GM23248 (cell line): Measurements from ENCODE around the gene MAGEL2. TPM values are rescaled to one million over a fixed set of nuclear protein-coding genes. Genes with fewer than 3 reads are reported as not detected.
"Not testable (repeated sequence)": the region's sequence is repeated elsewhere in the genome, so short reads cannot be mapped to it uniquely, and the experiment has no call there.

Source experiments
- DNase-seq: peaks from one replicate; pipeline ENCODE4 v3.0.0-alpha.2; 2015
- H2AFZ ChIP-seq: fragments of 200-600 bp; sonication (generic); 2 replicates; pipeline ENCODE4 v1.6.1; 2016; ENCODE audit warnings: antibody characterized with exemption
- H3F3A ChIP-seq: fragments of 200-600 bp; sonication (generic); 2 replicates; pipeline ENCODE4 v1.6.1; 2016; ENCODE audit warnings: mild to moderate bottlenecking, antibody characterized with exemption, mixed run types; ENCODE audit not compliant: insufficient read depth
- H3K27ac ChIP-seq: fragments of 200-600 bp; sonication (generic); 2 replicates; pipeline ENCODE4 v1.5.1; 2016; ENCODE audit warnings: mild to moderate bottlenecking
- H3K27me3 ChIP-seq: fragments of 200-600 bp; sonication (generic); replicated peaks from 2 replicates; pipeline ENCODE4 v1.6.1; 2016; ENCODE audit warnings: mild to moderate bottlenecking; ENCODE audit not compliant: insufficient read depth
- H3K36me3 ChIP-seq: fragments of 200-600 bp; sonication (generic); 2 replicates; pipeline ENCODE4 v1.6.1; 2016; ENCODE audit warnings: low read depth, mild to moderate bottlenecking
- H3K4me1 ChIP-seq: fragments of 200-600 bp; sonication (generic); 2 replicates; pipeline ENCODE4 v1.6.1; 2016; ENCODE audit warnings: mild to moderate bottlenecking; ENCODE audit not compliant: insufficient read depth
- H3K4me2 ChIP-seq: fragments of 200-600 bp; sonication (generic); one replicate; pipeline ENCODE4 v1.6.1; 2016; ENCODE audit warnings: mild to moderate bottlenecking; ENCODE audit not compliant: unreplicated experiment
- H3K4me3 ChIP-seq: fragments of 200-600 bp; sonication (generic); 2 replicates; pipeline ENCODE4 v1.5.1; 2016; ENCODE audit warnings: mild to moderate bottlenecking
- H3K79me2 ChIP-seq: fragments of 200-600 bp; sonication (generic); 2 replicates; pipeline ENCODE4 v1.6.1; 2016; ENCODE audit warnings: mild to moderate bottlenecking; ENCODE audit not compliant: insufficient read depth
- H3K9ac ChIP-seq: fragments of 200-600 bp; sonication (generic); 2 replicates; pipeline ENCODE4 v1.6.1; 2016; ENCODE audit warnings: mild to moderate bottlenecking
- H3K9me2 ChIP-seq: fragments of 200-600 bp; sonication (generic); 2 replicates; pipeline ENCODE4 v1.6.1; 2016; ENCODE audit warnings: mixed run types, mild to moderate bottlenecking, moderate library complexity; ENCODE audit not compliant: insufficient read depth
- H3K9me3 ChIP-seq: fragments of 200-600 bp; sonication (generic); one replicate; pipeline ENCODE4 v1.6.1; 2017; ENCODE audit warnings: low read depth
- H4K20me1 ChIP-seq: fragments of 200-600 bp; sonication (generic); 2 replicates; pipeline ENCODE4 v1.6.0; 2016; ENCODE audit not compliant: insufficient read depth
- EZH2 ChIP-seq: fragments of 200-600 bp; sonication (generic); IDR thresholded peaks from 2 replicates; pipeline ENCODE4 v1.6.1; 2018; ENCODE audit warnings: antibody characterized with exemption, mild to moderate bottlenecking; ENCODE audit not compliant: insufficient read depth, poor library complexity, severe bottlenecking
- EZH2phosphoT487 ChIP-seq: fragments of 200-600 bp; sonication (generic); IDR thresholded peaks from 2 replicates; pipeline ENCODE4 v1.6.1; 2018; ENCODE audit warnings: antibody characterized with exemption, moderate library complexity, mild to moderate bottlenecking, low read depth; ENCODE audit not compliant: insufficient read depth
- WGBS, 2 experiments: methylation state at CpG; one replicate each; pipeline ENCODE4 v1.1.6; 2015 to 2017; ENCODE audit warnings: low lambda C conversion rate in 2 of 2, low coverage in 1 of 2; ENCODE audit errors: missing lambda C conversion rate in 2 of 2; 5-methylcytosine and 5-hydroxymethylcytosine counted together
- in situ Hi-C: fragments of 300-500 bp; cut with MboI; formaldehyde crosslinking; loops from 2 replicates; pipeline ENCODE4 v1.15.0; 2020
- polyA plus RNA-seq: library from polyadenylated mRNA; unstranded; fragments of >200 nt; fragmentation: Nextera tagmentation; extraction: Ambion mirVana; gene quantifications from 2 replicates; pipeline ENCODE4 v1.2.1, GENCODE V29; 2016
- total RNA-seq: library from RNA; depleted of rRNA; stranded (reverse); fragments of >200 nt; shearing (Covaris generic); gene quantifications from 2 replicates; pipeline ENCODE4 v1.2.3, GENCODE V29; 2014

MAGEL2 gene
- total and polyA plus RNA-seq, 2 experiments from 2014 or later = 0.14 to 0.22 TPM

DNA sequence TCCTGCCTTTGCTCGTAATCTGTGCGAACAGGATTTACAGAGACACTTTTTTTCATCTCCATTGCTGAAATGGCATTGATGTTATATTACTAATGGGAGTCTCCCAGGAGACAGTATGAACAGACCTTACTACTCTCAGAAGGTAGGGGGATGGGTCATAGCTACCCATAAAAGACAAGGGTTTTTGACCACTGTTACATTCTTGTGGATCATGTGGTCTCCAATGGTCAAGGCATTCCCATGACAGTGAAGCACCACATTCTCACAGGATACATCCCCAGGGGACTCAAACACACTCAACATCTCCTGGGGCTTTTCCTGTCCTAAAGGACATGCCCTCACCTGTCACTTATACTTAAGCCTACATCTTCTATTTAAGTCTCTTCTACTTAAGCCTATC lies 41.4 kb downstream of the MAGEL2 start:
- DNase-seq = no peak
- in situ Hi-C loops = no loop called here
- no peak overlapping the region for H3K4me3 ChIP-seq
- H3K4me1 ChIP-seq = no peaks in the 10 kb centered on the region
- TF ChIP-seq EZH2 = no peak
- TF ChIP-seq EZH2phosphoT487 = no peak
- H3K9me2 ChIP-seq = no peaks in the 10 kb centered on the region
- no peaks in the 10 kb centered on the region for H3K79me2 ChIP-seq
- H3K27me3 ChIP-seq = no peaks in the 10 kb centered on the region
- H3K9ac ChIP-seq = no peak overlapping the region
- 7 to 18% methylated on average over 2 of the region's 2 CpGs for WGBS, 2 experiments
- no peaks in the 10 kb centered on the region for H3K9me3 ChIP-seq
- H3F3A ChIP-seq = no peaks in the 10 kb centered on the region
- no peak overlapping the region for H3K27ac ChIP-seq
- no peak overlapping the region for H3K4me2 ChIP-seq
- no peak overlapping the region for H2AFZ ChIP-seq
- H4K20me1 ChIP-seq = no peaks in the 10 kb centered on the region
- H3K36me3 ChIP-seq = no peaks in the 10 kb centered on the region

DNA sequence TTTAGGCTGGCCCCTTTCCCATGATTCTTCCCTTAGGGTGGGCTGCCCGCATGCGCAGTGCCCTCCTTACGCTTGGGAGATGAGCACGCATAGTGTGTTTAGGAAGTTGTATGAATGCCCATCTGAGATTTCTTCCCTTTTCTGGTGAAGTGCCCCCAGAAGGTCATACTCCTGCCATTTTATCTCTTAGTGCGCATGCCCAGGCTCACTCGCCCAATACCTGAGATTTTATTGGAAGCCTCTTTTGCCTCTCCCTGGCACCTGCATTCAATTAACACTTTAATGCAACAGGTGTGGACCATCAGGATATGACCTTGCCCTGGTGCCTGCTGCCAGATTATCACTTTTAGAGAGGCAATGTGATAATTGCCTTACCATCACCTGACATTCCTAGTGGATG lies 45.5 kb downstream of the MAGEL2 start:
- Histone ChIP-seq H3K4me2 (no peak overlapping the region), H4K20me1 (no peaks in the 10 kb centered on the region), H3F3A (no peaks in the 10 kb centered on the region), H3K9me3 (no peaks in the 10 kb centered on the region), H3K79me2 (no peaks in the 10 kb centered on the region), H3K4me1 (no peaks in the 10 kb centered on the region), H3K4me3 (no peak overlapping the region), H3K27me3 (no peaks in the 10 kb centered on the region), H2AFZ (no peak overlapping the region), H3K27ac (no peak overlapping the region), H3K9ac (no peak overlapping the region), H3K9me2 (no peaks in the 10 kb centered on the region), H3K36me3 (no peaks in the 10 kb centered on the region)
- no peak for DNase-seq
- WGBS, 2 experiments = 70 to 76% methylated on average over 6 of the region's 6 CpGs
- TF ChIP-seq EZH2phosphoT487 (no peak), EZH2 (no peak)
- in situ Hi-C loops = no loop called here

DNA sequence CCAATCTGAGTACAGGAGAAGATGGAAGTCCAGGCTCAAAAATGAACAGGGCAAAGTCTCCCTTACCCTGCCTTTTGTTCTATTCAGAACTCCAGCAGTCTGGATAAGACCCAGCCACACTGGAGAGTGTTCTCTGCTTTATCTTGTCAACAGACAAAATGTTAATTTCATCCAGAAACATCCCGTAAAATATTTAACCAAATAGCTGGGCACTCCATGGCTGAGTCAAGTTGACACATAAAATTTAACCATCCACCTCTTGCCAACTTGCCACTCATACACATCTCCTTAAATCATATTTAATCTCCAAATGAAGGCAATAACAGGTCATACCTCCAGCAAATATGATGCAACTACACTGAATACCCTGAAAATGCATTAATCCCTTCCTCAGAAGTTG lies 48.6 kb downstream of the MAGEL2 start:
- TF ChIP-seq EZH2phosphoT487 (no peak), EZH2 (no peak)
- no peak overlapping the region for H3K27ac ChIP-seq
- DNase-seq = no peak
- H3K4me2 ChIP-seq = no peak overlapping the region
- H3K4me1 ChIP-seq = no peaks in the 10 kb centered on the region
- no peak overlapping the region for H3K9ac ChIP-seq
- no peak overlapping the region for H2AFZ ChIP-seq
- no peaks in the 10 kb centered on the region for H3K79me2 ChIP-seq
- H3K9me3 ChIP-seq = no peaks in the 10 kb centered on the region
- WGBS, 2 experiments = 25 to 32% methylated on average over 1 of the region's 1 CpG
- no peaks in the 10 kb centered on the region for H3K36me3 ChIP-seq
- H3K9me2 ChIP-seq = no peaks in the 10 kb centered on the region
- H4K20me1 ChIP-seq = no peaks in the 10 kb centered on the region
- in situ Hi-C loops = no loop called here
- no peaks in the 10 kb centered on the region for H3K27me3 ChIP-seq
- no peak overlapping the region for H3K4me3 ChIP-seq
- no peaks in the 10 kb centered on the region for H3F3A ChIP-seq

DNA sequence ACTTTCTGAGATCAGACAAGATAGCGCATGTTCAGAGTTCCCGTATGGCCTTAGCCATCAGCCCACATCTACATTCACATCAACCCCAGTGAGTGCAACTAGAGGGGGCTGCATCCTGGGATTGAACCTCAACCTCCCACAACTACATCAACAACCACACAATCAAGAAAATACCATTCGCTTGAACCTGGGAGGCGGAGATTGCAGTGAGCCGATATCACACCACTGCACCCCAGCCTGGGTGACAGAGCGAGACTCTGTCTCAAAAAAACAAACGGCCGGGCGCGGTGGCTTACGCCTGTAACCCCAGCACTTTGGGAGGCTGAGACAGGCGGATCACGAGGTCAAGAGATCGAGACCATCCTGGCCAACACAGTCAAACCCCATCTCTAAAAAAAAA lies 50.4 kb downstream of the MAGEL2 start:
- H3F3A ChIP-seq, H3K9me3 ChIP-seq, DNase-seq, H3K9me2 ChIP-seq, H3K36me3 ChIP-seq, H2AFZ ChIP-seq, H3K9ac ChIP-seq, H4K20me1 ChIP-seq, H3K79me2 ChIP-seq, H3K4me1 ChIP-seq, H3K27ac ChIP-seq, in situ Hi-C loops, H3K4me3 ChIP-seq, H3K4me2 ChIP-seq, H3K27me3 ChIP-seq: not testable (repeated sequence)
- WGBS, 2 experiments = 60 to 71% methylated on average over 12 to 14 of the region's 14 CpGs

DNA sequence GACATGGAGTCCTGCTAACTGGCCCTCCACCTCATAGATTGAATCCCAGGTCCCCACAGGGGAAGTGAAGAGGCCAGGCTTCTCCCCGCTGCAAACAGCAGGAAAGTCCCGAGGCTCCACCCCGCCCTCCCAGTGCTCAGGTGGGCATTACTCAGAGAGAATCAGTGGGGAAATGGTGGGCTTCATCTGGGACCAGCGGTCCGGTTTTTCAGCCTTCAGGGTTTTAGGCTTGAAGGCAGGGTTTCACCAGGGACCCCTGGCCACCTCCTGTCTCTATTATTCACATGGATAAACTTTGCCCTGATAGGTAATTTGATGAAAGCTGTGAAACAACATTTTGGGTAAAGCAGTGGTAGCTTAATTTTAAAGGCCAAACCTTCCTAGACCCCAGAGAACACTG lies 50.9 kb downstream of the MAGEL2 start:
- no peak overlapping the region for H3K27ac ChIP-seq

More for the DNA sequence above, 50.9 kb downstream of the MAGEL2 start:
- no peaks in the 10 kb centered on the region for H3K4me1 ChIP-seq
- no peak overlapping the region for H2AFZ ChIP-seq
- 29 to 43% methylated on average over 5 of the region's 5 CpGs for WGBS, 2 experiments
- no peaks in the 10 kb centered on the region for H3K9me2 ChIP-seq
- no peak overlapping the region for H3K9ac ChIP-seq
- H3K4me2 ChIP-seq = no peak overlapping the region
- no peaks in the 10 kb centered on the region for H3K9me3 ChIP-seq
- H3K4me3 ChIP-seq = no peak overlapping the region
- H4K20me1 ChIP-seq = no peaks in the 10 kb centered on the region
- no peaks in the 10 kb centered on the region for H3K79me2 ChIP-seq
- DNase-seq = no peak
- in situ Hi-C loops = no loop called here
- no peaks in the 10 kb centered on the region for H3K27me3 ChIP-seq
- TF ChIP-seq EZH2 (no peak), EZH2phosphoT487 (no peak)
- no peaks in the 10 kb centered on the region for H3F3A ChIP-seq
- no peaks in the 10 kb centered on the region for H3K36me3 ChIP-seq
